ENCODE data around the gene GLRX2.

GRCh38 chr1:193060406-193060805, 44.8 kb downstream of the GLRX2 start:
- TF ChIP-seq POLR2A (IDR thresholded peaks at IDR 0.05) (no peak), CTCF (IDR thresholded peaks at IDR 0.05) (no peak)

Data from heart left ventricle (tissue), 13 donors.